Mucosa of descending colon (tissue), 3 donors: ENCODE results near the gene SOX6. TPM values are rescaled to one million over a fixed set of nuclear protein-coding genes. Genes with fewer than 3 reads are reported as not detected.
A peak's percentile ranks its signal among the peaks of the same experiment; 100 is the strongest.

Source experiments
- ATAC-seq: fragments of 200-7000 bp; cut with Tn5 transposase; one replicate; pipeline ENCODE4 v1.9.1; 2020; ENCODE audit warnings: mild to moderate bottlenecking, moderate library complexity
- DNase-seq, 3 donors: peaks; one replicate each; pipeline ENCODE4 v3.0.0-alpha.2; 2020
- H3K36me3 ChIP-seq: fragments of 200-600 bp; one replicate; pipeline ENCODE4 v1.8.0; 2021; ENCODE audit warnings: low read depth, mild to moderate bottlenecking
- H3K4me1 ChIP-seq: fragments of 200-600 bp; one replicate; pipeline ENCODE4 v1.8.0; 2021; ENCODE audit warnings: low read depth, mild to moderate bottlenecking
- H3K4me3 ChIP-seq: fragments of 200-600 bp; one replicate; pipeline ENCODE4 v1.8.0; 2021; ENCODE audit warnings: mild to moderate bottlenecking
- H3K9me3 ChIP-seq: fragments of 200-600 bp; one replicate; pipeline ENCODE4 v1.8.0; 2021; ENCODE audit warnings: mild to moderate bottlenecking
- intact Hi-C, 2 donors: fragments of 100-400 bp; cut with DNase I in 1 of 2; cut with micrococcal nuclease in 1 of 2; formaldehyde crosslinking; loops; one replicate each; pipeline versions ENCODE4 v1.11.0 to v1.11.1; 2022; cut with DNase I, micrococcal nuclease
- total RNA-seq, 3 donors: library from RNA; stranded (reverse); fragmentation: NEBNext Ultra II Directional in 2 of 3; extraction: Animal tissue kit (Norgen Biotek cat#: 25700) in 2 of 3; gene quantifications; one replicate each; pipeline versions ENCODE4 v1.2.1 to v1.2.4, GENCODE V29; 2021 to 2023
- TF ChIP-seq, protein P1 (sequence below): fragments of 200-600 bp; IDR thresholded peaks from one replicate; pipeline ENCODE4 v1.8.0; 2022; ENCODE audit warnings: antibody characterized with exemption, mild to moderate bottlenecking
- donor health status: DM: no; HTN: no; CAD: no; lungs with moderate emphysema.
- donor health status: DM: no; HTN: no; CAD: no.
- donor health status: DM: no; HTN: yes; CAD: no.

Gene SOX6
- total RNA-seq, 3 donors from 2014 or later = 5.8 to 6.5 (median 6.0) TPM

DNA sequence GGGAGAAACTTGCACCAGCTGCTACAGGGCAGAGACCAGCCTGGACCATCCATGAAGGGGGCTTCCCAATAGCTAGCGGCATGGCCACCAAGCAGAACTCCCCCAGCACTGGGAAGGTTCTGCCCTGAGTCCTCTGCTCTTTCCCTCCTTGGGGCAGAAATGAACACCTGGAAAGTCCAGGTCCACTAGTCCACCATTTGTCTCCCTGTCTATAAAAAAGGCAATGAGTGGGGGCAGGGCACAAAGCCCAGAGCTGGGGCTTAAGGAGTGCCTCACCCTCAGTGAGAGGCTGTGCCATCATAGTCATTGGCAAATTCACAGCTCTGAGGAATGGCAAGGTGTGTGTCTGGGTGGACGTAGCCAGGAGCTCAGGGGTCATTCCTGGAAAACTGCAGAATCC lies 420.3 kb downstream of the SOX6 start:
- ATAC-seq (peak; percentile 8), DNase-seq (peak in 1 of 3 donors; percentile 20)
- intact Hi-C loops = no loop called here
- Histone ChIP-seq H3K4me3 (no peak overlapping the region), H3K9me3 (no peaks in the 10 kb centered on the region), H3K36me3 (no peaks in the 10 kb centered on the region), H3K4me1 (peaks cover 8% of the 10 kb centered on the region)
- TF ChIP-seq, protein P1, sequence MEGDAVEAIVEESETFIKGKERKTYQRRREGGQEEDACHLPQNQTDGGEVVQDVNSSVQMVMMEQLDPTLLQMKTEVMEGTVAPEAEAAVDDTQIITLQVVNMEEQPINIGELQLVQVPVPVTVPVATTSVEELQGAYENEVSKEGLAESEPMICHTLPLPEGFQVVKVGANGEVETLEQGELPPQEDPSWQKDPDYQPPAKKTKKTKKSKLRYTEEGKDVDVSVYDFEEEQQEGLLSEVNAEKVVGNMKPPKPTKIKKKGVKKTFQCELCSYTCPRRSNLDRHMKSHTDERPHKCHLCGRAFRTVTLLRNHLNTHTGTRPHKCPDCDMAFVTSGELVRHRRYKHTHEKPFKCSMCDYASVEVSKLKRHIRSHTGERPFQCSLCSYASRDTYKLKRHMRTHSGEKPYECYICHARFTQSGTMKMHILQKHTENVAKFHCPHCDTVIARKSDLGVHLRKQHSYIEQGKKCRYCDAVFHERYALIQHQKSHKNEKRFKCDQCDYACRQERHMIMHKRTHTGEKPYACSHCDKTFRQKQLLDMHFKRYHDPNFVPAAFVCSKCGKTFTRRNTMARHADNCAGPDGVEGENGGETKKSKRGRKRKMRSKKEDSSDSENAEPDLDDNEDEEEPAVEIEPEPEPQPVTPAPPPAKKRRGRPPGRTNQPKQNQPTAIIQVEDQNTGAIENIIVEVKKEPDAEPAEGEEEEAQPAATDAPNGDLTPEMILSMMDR = no peak

GRCh38 chr11:15935373-15935772 lies 421.0 kb downstream of the SOX6 start:
- no peak overlapping the region for H3K4me3 ChIP-seq
- DNase-seq = peak in 2 of 3 donors; percentile 36 to 53
- intact Hi-C loops = no loop called here
- H3K36me3 ChIP-seq = no peaks in the 10 kb centered on the region
- H3K4me1 ChIP-seq = peaks cover 8% of the 10 kb centered on the region
- peak; percentile 74 for ATAC-seq
- H3K9me3 ChIP-seq = no peaks in the 10 kb centered on the region
- TF ChIP-seq, protein P1 = no peak

- intact Hi-C loops = no loop called here
- Histone ChIP-seq H3K36me3 (no peaks in the 10 kb centered on the region), H3K4me3 (no peak overlapping the region), H3K4me1 (peaks cover 8% of the 10 kb centered on the region), H3K9me3 (no peaks in the 10 kb centered on the region)
- TF ChIP-seq, protein P1 = no peak
- DNase-seq = peak in 1 of 3 donors; percentile 16
- ATAC-seq = peak; percentile 9
These were observed 422.3 kb downstream of the SOX6 start for GRCh38 chr11:15933886-15934625.

GRCh38 chr11:15932417-15932816 lies 423.9 kb downstream of the SOX6 start:
- ATAC-seq = peak; percentile 77
- H3K4me3 ChIP-seq = no peak overlapping the region
- H3K36me3 ChIP-seq = no peaks in the 10 kb centered on the region
- intact Hi-C loops = no loop called here
- peak in 1 of 3 donors; percentile 23 for DNase-seq
- peaks cover 8% of the 10 kb centered on the region for H3K4me1 ChIP-seq
- TF ChIP-seq, protein P1 = no peak
- H3K9me3 ChIP-seq = no peaks in the 10 kb centered on the region

- H3K4me3 ChIP-seq = no peak overlapping the region
- intact Hi-C loops = no loop called here
- ATAC-seq (no peak), DNase-seq (no peak)
- H3K36me3 ChIP-seq = no peaks in the 10 kb centered on the region
- H3K9me3 ChIP-seq = no peaks in the 10 kb centered on the region
- H3K4me1 ChIP-seq = peaks cover 8% of the 10 kb centered on the region
- TF ChIP-seq, protein P1 = no peak
These were observed 424.8 kb downstream of the SOX6 start for GRCh38 chr11:15931497-15931896.
